Prostate gland (tissue), 2 donors: Measurements from ENCODE around the gene CHST1. TPM values are rescaled to one million over a fixed set of nuclear protein-coding genes. Genes with fewer than 3 reads are reported as not detected.

ENCODE experiments used
- DNase-seq: peaks from one replicate; pipeline ENCODE4 v3.0.0-alpha.2; 2019; ENCODE audit warnings: low spot score
- H3K27ac ChIP-seq, 2 donors: fragments of 200-600 bp; sonication (generic); 2 replicates each; pipeline ENCODE4 v1.5.1; 2017 to 2019
- H3K27me3 ChIP-seq: fragments of 200-600 bp; sonication (generic); replicated peaks from 2 replicates; pipeline ENCODE4 v1.5.1; 2019; ENCODE audit not compliant: insufficient read depth
- H3K36me3 ChIP-seq, 2 donors: fragments of 200-600 bp; sonication (generic); 1 replicate in 1 of 2; 2 replicates in 1 of 2; pipeline versions ENCODE4 v1.5.1 to v1.8.1; 2017 to 2019
- H3K4me1 ChIP-seq: fragments of 200-600 bp; sonication (generic); replicated peaks from 2 replicates; pipeline ENCODE4 v1.5.1; 2019
- H3K4me3 ChIP-seq, 2 donors: fragments of 200-600 bp; sonication (generic); 2 replicates each; pipeline ENCODE4 v1.5.1; 2017 to 2019
- H3K9me3 ChIP-seq: fragments of 200-600 bp; sonication (generic); 2 replicates; pipeline ENCODE4 v1.5.1; 2017
- CTCF ChIP-seq, 4 experiments: fragments of 200-600 bp in 2 of 4; fragments of 450-650 bp in 2 of 4; sonication (generic) in 2 of 4; IDR thresholded peaks; 1 replicate in 3 of 4; 2 replicates in 1 of 4; pipeline ENCODE4 v1.5.1; 2016 to 2019; ENCODE audit warnings: antibody characterized with exemption in 4 of 4, mild to moderate bottlenecking in 2 of 4, moderate library complexity in 2 of 4
- POLR2A ChIP-seq: fragments of 450-650 bp; IDR thresholded peaks from one replicate; pipeline ENCODE4 v1.6.1; 2016; ENCODE audit warnings: antibody characterized with exemption, mild to moderate bottlenecking
- POLR2AphosphoS5 ChIP-seq: sonication (generic); formaldehyde crosslinking; IDR thresholded peaks from one replicate; pipeline ENCODE4 v1.6.1; 2017; ENCODE audit warnings: antibody characterized with exemption
- WGBS: methylation state at CpG from one replicate; pipeline ENCODE4 v1.1.5; 2018; 5-methylcytosine and 5-hydroxymethylcytosine counted together
- intact Hi-C: fragments of 100-400 bp; cut with DNase I; formaldehyde crosslinking; loops from one replicate; pipeline ENCODE4 v1.14.2; 2022
- total RNA-seq, 2 donors: library from RNA; depleted of rRNA; stranded (reverse); fragments of >200 nt; gene quantifications; one replicate each; pipeline ENCODE4 v1.1.0, GENCODE V29; 2016

Gene CHST1
- total RNA-seq, 2 donors from 2014 or later = 0.32 to 4.4 TPM

- TF ChIP-seq POLR2A = no peak
- intact Hi-C loops = no loop called here
- peaks cover 3% of the 10 kb centered on the region for H3K4me1 ChIP-seq
- no peaks in the 10 kb centered on the region for H3K27me3 ChIP-seq
- no peak for DNase-seq
- no peaks in the 10 kb centered on the region for H3K9me3 ChIP-seq
- H3K4me3 ChIP-seq = no peak overlapping the region
- no peaks in the 10 kb centered on the region for H3K36me3 ChIP-seq
- no peak overlapping the region for H3K27ac ChIP-seq
- 47% methylated on average over 14 of the region's 14 CpGs for WGBS
Observed at GRCh38 chr11:45662665-45663485, 2.5 kb downstream of the CHST1 start.

- TF ChIP-seq POLR2A = no peak
- TF ChIP-seq POLR2AphosphoS5 = no peak
- no peak for TF ChIP-seq CTCF (IDR thresholded peaks at IDR 0.05)
- 55% methylated on average over 5 of the region's 5 CpGs for WGBS
- no peak overlapping the region for H3K27ac ChIP-seq
- H3K36me3 ChIP-seq = no peaks in the 10 kb centered on the region
- peaks cover 3% of the 10 kb centered on the region for H3K4me1 ChIP-seq
- H3K27me3 ChIP-seq = no peaks in the 10 kb centered on the region
- H3K9me3 ChIP-seq = no peaks in the 10 kb centered on the region
- H3K4me3 ChIP-seq = no peak overlapping the region
- intact Hi-C loops = no loop called here
- no peak for DNase-seq
Observed at GRCh38 chr11:45662096-45662664, 3.2 kb downstream of the CHST1 start.

GRCh38 chr11:45661439-45662055 is 3.9 kb downstream of the CHST1 start:
- no peaks in the 10 kb centered on the region for H3K9me3 ChIP-seq
- H3K27ac ChIP-seq = no peak overlapping the region
- H3K4me3 ChIP-seq = no peak overlapping the region
- 52% methylated on average over 7 of the region's 7 CpGs for WGBS
- H3K36me3 ChIP-seq = no peaks in the 10 kb centered on the region
- DNase-seq = no peak
- H3K27me3 ChIP-seq = no peaks in the 10 kb centered on the region
- peaks cover 3% of the 10 kb centered on the region for H3K4me1 ChIP-seq
- intact Hi-C loops = no loop called here
- TF ChIP-seq POLR2A (no peak), POLR2AphosphoS5 (no peak), CTCF (IDR thresholded peaks at IDR 0.05) (no peak)

- Histone ChIP-seq H3K36me3 (no peaks in the 10 kb centered on the region), H3K27ac (no peak overlapping the region), H3K9me3 (no peaks in the 10 kb centered on the region), H3K4me3 (no peak overlapping the region), H3K4me1 (peaks cover 3% of the 10 kb centered on the region), H3K27me3 (no peaks in the 10 kb centered on the region)
- DNase-seq = no peak
- WGBS = 36% methylated on average over 12 of the region's 12 CpGs
- TF ChIP-seq CTCF (IDR thresholded peaks at IDR 0.05) (no peak), POLR2A (no peak), POLR2AphosphoS5 (no peak)
- intact Hi-C loops = no loop called here
Observed at GRCh38 chr11:45660729-45661438, 4.5 kb downstream of the CHST1 start.

GRCh38 chr11:45659818-45660160 is 5.6 kb downstream of the CHST1 start:
- Histone ChIP-seq H3K4me3 (no peak overlapping the region), H3K4me1 (peaks cover 3% of the 10 kb centered on the region), H3K36me3 (no peaks in the 10 kb centered on the region), H3K27me3 (no peaks in the 10 kb centered on the region), H3K9me3 (no peaks in the 10 kb centered on the region), H3K27ac (no peak overlapping the region)
- DNase-seq = no peak
- TF ChIP-seq POLR2A (no peak), POLR2AphosphoS5 (no peak), CTCF (IDR thresholded peaks at IDR 0.05) (no peak)
- 87% methylated on average over 4 of the region's 4 CpGs for WGBS
- intact Hi-C loops = loop anchor here (10.0 kb wide), 1 partner anchor 115 kb away; no protein-coding TSS in a partner anchor
